Thyroid gland (tissue), 4 donors: ENCODE results near the gene MDFI.

Experiments used
- POLR2A ChIP-seq, 2 donors: fragments of 450-650 bp; IDR thresholded peaks; one replicate each; pipeline ENCODE4 v1.6.1; 2017; ENCODE audit warnings: antibody characterized with exemption in 2 of 2, mild to moderate bottlenecking in 2 of 2, moderate library complexity in 1 of 2
- TF ChIP-seq, protein P1 (sequence below), 6 experiments: fragments of 200-600 bp in 3 of 6; fragments of 450-650 bp in 3 of 6; sonication (generic) in 3 of 6; IDR thresholded peaks; one replicate each; pipeline ENCODE4 v1.5.1; 2016 to 2019; ENCODE audit warnings: antibody characterized with exemption in 6 of 6, mild to moderate bottlenecking in 2 of 6, inconsistent platforms in 1 of 6, moderate library complexity in 1 of 6

DNA sequence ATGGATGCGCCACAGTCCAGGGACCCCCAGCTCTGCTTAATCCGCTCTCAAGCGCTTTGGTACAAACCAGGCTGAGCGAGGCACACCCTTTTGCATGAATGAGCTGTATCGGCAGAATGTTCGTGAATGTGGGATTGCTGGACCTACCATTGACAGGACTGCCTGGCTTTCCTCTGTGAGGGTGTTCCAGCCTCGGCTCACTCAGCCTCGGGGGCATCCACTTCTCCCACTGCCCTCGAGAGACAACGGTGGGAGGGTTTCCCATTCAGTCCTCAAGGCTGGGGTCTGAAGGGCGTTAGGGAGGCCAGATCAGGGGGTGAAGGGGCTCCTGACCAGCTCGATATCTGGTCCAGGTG lies 17.4 kb downstream of the MDFI start:
- TF ChIP-seq, protein P1, sequence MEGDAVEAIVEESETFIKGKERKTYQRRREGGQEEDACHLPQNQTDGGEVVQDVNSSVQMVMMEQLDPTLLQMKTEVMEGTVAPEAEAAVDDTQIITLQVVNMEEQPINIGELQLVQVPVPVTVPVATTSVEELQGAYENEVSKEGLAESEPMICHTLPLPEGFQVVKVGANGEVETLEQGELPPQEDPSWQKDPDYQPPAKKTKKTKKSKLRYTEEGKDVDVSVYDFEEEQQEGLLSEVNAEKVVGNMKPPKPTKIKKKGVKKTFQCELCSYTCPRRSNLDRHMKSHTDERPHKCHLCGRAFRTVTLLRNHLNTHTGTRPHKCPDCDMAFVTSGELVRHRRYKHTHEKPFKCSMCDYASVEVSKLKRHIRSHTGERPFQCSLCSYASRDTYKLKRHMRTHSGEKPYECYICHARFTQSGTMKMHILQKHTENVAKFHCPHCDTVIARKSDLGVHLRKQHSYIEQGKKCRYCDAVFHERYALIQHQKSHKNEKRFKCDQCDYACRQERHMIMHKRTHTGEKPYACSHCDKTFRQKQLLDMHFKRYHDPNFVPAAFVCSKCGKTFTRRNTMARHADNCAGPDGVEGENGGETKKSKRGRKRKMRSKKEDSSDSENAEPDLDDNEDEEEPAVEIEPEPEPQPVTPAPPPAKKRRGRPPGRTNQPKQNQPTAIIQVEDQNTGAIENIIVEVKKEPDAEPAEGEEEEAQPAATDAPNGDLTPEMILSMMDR (IDR thresholded peaks at IDR 0.05) = no peak
- no peak for TF ChIP-seq POLR2A (IDR thresholded peaks at IDR 0.05)
